HepG2 (cell line): ENCODE data around the gene SRCIN1.
"Not testable (repeated sequence)": the region's sequence is repeated elsewhere in the genome, so short reads cannot be mapped to it uniquely, and the experiment has no call there.

Experiments
- ELF4 ChIP-seq: sonication (generic); formaldehyde crosslinking; IDR thresholded peaks from 2 replicates; pipeline ENCODE4 v1.5.0; 2020; ENCODE audit warnings: missing genetic modification reagents, mild to moderate bottlenecking, moderate library complexity, borderline replicate concordance
- KDM5A ChIP-seq: fragments of 200-600 bp; sonication (generic); IDR thresholded peaks from 2 replicates; pipeline ENCODE4 v1.7.0; 2018; ENCODE audit warnings: antibody characterized with exemption, mild to moderate bottlenecking, low read length, borderline replicate concordance
- NR3C1 ChIP-seq: sonication (generic); formaldehyde crosslinking; IDR thresholded peaks from 2 replicates; pipeline ENCODE4 v1.4.0; 2020; ENCODE audit warnings: missing genetic modification reagents
- RFX3 ChIP-seq: IDR thresholded peaks from 2 replicates; pipeline ENCODE4 v1.6.1; 2016; ENCODE audit warnings: missing biosample characterization, missing genetic modification reagents
- ZNF138 ChIP-seq: sonication (generic); formaldehyde crosslinking; IDR thresholded peaks from 2 replicates; pipeline ENCODE4 v1.5.0; 2020; ENCODE audit warnings: mild to moderate bottlenecking, low read depth, missing genetic modification reagents
- TF ChIP-seq, protein P1 (sequence below), 2 experiments: IDR thresholded peaks; 2 replicates each; pipeline ENCODE4 v1.6.1; 2011 to 2012; ENCODE audit warnings: low read length in 2 of 2, borderline replicate concordance in 1 of 2, low read depth in 1 of 2, mild to moderate bottlenecking in 1 of 2, moderate library complexity in 1 of 2

DNA sequence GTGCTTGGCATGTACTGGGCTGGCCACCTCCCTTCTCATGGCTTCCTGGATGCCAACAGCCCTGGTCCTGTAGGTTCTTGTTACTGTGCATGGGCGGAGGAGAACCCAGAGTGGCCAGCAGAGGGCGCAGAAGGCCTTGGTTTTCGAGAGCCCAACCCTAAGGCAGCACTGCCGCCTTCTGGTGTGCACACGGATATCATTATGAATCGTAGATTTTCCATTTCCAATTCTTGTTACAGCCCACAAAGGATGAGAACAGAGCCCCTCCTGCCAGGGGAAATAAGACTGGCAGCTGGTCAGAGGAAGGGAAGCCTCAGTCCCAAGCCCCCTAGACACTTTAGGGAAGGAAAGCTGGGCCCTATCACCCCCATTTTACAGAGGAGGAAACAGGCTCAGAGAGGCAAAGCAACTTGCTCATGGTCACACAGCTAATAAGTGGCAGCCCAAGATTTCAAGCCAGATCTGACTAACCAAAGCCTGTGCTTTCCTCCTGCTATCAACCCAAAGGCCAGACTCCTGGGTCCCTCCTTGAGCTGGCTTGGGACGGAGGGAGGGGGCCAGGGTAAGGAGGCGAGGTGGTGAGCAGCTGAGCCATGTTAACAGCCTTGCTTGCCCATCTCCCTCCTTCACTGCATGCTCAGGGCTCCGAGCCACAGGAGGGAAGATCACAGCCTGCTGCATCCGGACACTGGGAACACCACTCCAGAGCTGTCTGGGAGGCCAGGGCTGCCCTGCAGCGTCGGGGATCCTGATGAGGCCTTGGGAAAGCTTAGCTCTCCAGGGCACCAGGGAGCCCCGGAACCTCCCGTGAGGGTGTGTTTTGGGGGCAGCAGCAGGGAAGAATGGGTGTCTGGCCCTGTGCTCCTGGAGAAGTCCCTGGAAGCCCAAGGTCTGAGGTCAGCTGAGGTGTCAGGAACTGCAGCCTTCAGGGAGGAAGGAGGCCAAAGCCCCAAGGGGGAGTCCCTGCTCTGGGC is 113.4 kb downstream of the SRCIN1 start:
- not testable (repeated sequence) for TF ChIP-seq ZNF138 (CRISPR knock-in tag); NR3C1 (CRISPR knock-in tag); ELF4 (CRISPR knock-in tag); RFX3 (CRISPR knock-in tag); KDM5A
- TF ChIP-seq, protein P1, sequence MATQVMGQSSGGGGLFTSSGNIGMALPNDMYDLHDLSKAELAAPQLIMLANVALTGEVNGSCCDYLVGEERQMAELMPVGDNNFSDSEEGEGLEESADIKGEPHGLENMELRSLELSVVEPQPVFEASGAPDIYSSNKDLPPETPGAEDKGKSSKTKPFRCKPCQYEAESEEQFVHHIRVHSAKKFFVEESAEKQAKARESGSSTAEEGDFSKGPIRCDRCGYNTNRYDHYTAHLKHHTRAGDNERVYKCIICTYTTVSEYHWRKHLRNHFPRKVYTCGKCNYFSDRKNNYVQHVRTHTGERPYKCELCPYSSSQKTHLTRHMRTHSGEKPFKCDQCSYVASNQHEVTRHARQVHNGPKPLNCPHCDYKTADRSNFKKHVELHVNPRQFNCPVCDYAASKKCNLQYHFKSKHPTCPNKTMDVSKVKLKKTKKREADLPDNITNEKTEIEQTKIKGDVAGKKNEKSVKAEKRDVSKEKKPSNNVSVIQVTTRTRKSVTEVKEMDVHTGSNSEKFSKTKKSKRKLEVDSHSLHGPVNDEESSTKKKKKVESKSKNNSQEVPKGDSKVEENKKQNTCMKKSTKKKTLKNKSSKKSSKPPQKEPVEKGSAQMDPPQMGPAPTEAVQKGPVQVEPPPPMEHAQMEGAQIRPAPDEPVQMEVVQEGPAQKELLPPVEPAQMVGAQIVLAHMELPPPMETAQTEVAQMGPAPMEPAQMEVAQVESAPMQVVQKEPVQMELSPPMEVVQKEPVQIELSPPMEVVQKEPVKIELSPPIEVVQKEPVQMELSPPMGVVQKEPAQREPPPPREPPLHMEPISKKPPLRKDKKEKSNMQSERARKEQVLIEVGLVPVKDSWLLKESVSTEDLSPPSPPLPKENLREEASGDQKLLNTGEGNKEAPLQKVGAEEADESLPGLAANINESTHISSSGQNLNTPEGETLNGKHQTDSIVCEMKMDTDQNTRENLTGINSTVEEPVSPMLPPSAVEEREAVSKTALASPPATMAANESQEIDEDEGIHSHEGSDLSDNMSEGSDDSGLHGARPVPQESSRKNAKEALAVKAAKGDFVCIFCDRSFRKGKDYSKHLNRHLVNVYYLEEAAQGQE (IDR thresholded peaks at IDR 0.05; ENCODE audit: borderline replicate concordance in 1 of 2, low read depth in 1 of 2, low read length in 2 of 2) = not testable (repeated sequence)
